HG03064 (cell line): ENCODE data around the gene DGKI.
"Not testable (repeated sequence)": the region's sequence is repeated elsewhere in the genome, so short reads cannot be mapped to it uniquely, and the experiment has no call there.

Source experiments
- ATAC-seq: cut with Tn5 transposase; IDR thresholded peaks from one replicate; pipeline ENCODE4 v1.9.1; 2021; ENCODE audit warnings: low read depth; ENCODE audit not compliant: unreplicated experiment

Gene DGKI

DNA sequence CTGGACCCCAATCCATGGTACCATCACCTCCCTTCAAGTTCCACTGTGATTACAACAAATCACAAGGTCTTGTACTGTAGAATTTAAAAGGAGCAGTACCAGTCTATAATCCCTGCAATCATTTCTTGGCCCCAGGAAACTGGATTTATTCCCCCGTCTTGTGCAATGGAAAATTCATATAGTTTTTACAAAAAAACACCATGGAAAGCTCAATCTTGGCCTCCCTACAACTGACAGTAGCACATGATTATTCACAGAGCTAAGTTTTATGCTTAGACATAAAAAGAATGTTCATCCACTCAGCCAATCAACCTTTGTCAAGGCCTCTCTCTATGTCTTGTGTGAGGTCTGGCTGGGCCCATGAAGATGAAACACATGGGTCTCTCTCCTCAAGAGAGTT lies 10.2 kb downstream of the DGKI start:
- no peak for ATAC-seq

DNA sequence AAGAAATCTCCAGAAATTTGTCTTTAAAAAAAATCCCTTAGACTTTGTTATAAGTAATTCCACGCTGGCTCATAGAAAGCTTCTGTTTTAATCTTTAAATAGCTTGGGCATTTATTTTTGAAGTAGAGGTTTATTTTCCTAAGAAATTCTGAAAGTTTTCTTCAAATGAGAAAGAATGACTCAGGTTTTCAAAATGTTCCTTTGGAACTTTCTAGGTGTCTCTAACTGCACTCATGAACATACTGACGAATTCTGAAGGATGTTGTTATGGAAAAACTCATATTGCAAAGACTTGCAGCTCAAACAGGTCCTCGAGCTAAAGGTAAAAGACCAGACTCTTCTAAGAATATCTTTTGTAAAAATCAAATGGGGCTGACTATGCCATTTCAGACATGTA lies 10.7 kb downstream of the DGKI start:
- no peak for ATAC-seq

DNA sequence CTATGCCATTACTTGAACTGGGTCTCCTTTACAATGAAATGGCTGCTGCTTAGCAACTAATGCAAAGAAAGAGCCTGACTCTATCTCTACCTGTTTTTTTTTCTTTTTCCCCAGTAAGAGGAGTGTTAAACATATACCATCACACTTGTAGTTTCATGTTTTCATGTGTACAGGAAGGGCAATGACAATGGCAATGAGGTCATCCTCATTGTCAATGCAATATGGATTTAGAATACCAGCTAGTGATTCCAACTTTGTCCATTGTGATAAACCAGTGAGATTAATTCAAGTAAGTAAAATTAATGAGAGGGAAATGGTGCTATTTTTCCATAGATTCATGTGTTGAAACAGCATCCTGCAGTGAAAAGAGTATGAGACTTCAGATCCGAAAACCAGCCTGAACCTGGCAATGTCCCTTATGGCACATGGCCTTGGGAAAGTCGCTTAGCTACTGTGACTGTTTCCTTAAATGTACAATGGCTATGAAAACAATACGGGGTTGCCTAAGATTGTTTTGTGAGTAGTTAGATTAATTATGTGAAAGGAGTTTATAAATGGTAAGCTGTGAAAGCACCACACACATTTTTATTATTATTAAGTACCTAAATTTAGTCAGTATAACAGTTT lies 11.2 kb downstream of the DGKI start:
- ATAC-seq = no peak

DNA sequence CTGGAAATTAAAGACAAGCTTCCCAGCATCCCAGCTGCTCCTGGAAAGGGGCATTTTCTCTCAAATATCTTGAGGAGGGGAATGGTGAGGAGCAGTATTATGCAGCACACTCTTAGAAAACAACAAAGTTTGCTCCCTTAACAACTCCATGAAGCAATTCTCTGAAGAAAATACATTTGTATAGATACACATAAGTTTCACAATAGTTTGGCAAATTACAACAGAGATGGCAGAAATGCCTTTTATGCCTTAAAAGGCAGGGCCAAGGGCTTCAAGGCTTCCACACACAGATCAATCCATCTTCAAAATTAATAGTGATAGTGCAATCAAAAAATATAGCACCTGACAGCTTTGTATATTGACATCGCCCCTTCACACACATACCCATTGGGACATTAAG lies 12.2 kb downstream of the DGKI start:
- no peak for ATAC-seq

DNA sequence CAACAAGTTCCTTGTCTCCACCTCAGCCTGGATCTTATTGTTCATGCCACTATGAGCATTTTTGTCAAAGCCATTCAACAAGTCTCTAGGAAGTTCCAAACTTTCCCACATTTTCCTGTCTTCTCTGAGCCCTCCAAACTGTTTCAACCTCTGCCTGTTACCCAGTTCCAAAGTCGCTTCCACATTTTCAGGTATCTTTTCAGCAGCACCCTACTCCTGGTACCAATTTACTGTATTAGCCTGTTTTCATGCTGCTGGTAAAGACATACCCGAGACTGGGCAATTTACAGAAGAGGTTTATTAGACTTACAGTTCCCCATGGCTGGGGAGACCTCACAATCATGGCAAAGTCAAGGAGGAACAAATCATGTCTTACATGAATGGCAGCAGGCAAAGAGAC lies 13.8 kb downstream of the DGKI start:
- ATAC-seq = not testable (repeated sequence)

DNA sequence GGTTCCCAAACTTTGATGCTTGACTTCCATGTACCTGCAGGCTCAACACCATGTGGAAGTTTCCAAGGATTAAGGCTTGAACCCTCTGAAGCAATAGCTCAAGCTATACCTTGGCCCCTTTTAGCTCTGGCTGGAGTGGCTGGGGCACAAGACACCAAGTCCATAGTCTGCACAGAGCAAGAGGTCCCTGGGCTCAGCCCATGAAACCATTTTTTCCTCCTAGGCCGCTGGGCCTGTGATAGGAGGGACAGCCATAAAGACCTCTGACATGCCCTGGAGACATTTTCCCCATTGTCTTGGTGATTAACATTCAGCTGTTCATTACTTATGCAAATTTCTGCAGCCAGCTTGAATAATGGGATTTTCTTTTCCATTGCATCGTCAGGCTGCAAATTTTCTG lies 14.4 kb downstream of the DGKI start:
- ATAC-seq = no peak

DNA sequence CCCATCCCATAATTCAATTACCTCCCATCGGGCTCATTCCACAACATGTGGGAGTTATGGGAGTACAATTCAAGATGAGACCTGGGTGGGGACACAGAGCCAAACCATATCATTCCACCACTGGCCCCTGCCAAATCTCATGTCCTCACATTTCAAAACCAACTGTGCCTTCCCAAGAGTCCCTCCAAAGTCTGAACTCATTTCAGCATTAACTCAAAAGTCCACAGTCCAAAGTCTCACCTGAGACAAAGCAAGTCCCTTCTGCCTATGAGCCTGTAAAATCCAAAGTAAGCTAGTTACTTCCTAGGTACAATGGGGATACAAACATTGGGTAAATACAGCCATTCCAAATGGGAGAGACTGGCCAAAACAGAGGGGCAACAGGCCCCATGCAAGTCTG lies 15.2 kb downstream of the DGKI start:
- not testable (repeated sequence) for ATAC-seq

DNA sequence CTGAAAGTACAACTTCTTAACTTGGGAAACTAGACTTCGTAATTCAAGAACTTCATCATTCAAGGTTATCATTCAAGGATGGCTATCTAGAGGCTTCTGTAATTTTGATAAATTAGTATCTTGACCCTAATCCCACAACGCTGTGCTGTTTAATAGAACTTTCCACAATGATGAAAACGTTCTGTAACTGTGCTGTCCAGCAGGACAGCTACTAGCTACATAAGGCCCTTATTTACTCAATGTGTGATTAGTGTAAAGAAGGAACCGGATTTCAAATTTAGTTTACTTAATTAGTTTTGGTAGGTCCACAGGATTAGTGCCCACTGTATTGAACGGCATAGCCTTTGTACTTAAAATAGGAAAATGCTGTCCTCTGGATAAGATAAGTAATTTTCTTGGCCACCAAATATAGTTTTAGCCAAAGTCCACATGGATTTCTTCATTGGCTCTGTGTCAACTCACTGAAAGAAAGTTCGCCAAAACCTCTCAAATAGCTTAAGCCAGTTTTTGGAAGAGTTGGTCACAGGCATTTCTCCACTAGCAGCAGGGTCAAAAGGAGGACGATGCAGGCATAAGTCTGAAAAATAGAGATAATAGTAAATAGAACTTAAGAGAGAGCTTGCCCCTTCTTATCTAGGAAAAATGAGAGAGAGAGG lies 17.3 kb downstream of the DGKI start:
- no peak for ATAC-seq

DNA sequence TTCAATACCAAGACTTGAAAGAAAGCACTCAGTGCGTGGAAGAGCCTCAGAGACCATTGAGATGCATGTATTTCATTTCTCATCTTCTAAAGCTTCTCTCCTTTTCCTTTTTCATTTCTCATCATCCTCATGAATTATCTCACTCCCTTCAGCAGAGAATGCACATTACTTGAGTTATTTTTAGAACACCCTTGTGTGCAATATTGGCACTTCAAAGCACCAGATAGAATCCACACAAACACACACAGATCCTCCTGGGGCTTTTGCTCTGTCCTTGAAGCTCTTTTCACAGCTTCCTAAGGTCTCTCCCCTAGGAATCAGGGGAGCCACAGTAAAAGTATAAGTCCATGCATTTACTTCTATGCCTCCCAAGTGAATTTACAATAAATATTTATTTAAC lies 18.3 kb downstream of the DGKI start:
- no peak for ATAC-seq

DNA sequence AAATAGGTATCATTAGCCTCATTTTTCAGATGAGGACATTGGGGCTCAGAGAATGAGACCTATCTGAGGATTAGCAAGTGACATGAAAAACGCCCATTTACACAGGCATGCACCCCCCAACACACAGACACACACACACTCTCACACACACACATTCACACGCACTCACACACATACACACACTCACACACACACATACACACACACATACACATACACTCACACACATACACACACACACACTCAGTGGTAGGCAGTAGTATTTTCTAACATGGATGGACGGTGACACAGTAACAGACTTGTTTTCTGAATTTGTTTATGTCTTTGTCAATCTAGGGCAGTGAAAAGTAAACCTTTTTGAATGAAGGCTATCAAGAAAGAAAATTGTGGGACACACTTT lies 21.3 kb downstream of the DGKI start:
- ATAC-seq = no peak

DNA sequence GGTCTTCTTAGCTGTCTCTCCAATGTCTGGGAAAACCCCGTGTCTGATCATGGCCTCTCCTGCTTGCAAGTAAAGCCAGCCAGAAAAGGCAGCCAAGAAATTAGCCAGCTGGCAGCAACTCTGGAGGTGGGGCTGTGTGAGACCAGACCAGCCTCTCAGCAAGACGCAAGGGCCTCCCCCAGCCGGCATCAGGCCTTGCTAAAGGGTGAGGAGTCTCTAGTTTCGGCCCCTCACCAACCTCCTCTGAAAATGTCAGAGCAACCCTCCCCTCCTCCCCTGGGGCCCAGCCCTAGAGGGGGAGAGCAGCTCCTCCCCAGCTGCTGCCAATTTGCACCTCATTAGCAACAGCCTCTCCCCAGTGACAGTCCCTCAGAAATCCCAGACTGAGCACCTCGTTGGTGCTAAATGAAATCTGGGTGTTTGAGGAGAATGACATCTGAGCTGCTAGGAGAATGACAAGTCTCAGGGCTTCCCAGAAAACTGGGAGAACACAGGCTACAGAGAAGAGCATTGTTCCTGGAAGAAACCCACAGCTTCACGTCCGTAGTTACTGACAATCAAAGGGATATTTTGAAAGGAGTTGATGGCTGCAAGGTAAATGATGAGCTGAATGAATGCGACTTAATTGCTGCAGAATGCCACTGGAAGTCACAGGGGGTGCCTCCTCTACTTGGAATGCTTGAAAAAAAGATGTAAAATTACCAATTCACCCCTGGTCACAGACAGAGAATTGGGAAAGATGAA lies 25.9 kb downstream of the DGKI start:
- no peak for ATAC-seq

DNA sequence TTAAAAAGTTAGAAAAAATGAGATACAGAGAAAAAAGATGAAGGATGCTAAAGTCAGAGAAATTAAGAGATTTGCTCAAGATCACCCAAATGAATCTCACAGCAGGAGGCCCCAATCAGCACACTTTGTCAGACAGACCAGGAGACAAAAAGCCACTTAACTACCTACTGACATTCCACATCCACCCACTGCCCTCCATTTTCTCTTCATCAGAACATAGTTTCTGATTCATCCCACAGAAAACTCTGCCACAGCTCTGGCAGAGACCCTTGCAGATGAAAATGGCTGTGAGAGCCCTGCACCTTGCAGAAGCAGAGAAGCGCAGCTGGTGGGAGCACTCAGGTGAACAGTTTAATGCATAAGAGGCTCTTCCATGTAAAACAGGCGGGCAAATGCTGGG lies 26.6 kb downstream of the DGKI start:
- ATAC-seq = no peak

DNA sequence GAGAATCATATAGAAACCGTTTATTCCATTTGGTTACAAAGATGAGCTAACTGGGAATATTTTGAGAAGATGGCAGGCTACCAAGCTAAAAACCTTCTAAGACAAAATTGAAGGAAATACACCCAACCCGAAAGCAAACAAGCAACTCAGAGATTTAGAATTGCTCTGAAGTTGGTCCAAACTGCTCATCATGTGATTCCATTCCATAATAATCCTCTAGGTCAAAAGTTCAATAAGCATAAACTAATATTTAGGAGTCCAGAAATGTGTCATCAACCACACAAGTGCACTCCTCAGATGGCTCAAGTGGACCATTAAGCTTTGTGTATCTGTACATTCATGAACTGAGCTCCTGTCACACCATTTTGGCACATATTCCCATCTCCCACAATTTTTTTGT lies 28.7 kb downstream of the DGKI start:
- ATAC-seq = no peak

DNA sequence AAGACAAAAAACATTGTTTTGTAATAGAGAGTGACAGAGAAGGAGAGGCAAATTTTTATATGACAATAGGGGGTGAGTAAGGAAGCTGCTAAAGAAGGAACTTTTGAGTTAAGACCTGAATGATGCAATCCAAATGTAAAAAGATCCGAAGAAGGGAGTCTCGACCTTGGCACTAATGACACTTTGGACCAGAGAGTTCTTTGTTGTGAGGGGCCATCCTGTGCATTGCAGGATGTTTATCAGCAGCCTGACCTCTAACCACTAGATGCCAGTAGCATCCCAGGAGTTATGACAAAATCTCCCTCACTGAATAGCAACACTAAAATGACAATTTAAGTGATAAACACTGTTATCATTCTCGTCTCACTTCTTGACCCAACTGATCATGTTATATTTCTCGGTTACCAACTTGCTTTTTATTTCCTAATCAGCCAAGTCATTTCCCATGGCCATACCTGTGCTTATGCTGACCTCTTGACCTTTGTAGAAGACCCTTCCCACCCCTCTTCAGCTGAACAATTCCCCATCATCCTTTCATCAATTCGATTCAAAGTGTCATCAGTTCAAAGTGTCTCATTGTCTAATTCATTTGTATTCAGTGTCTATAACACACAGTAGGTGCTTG lies 30.0 kb downstream of the DGKI start:
- no peak for ATAC-seq

DNA sequence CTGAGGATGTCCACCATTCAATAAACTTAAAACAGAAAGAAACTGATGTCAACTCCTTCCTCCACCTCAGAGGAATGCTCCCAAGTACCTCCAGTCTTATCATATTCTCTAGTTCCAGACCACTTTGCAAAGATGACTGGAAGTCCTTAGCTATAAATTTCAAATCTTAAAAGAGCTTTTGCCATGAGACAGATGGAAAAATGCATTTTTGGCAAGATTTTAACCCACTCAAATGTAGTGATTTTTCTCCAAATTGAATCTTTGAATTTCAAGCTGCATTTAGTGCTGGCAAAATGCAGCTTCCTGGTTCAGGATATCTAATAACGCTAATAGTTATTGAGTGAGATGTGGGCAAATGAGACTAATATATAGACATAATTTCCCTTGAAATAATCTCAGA lies 33.2 kb downstream of the DGKI start:
- no peak for ATAC-seq

DNA sequence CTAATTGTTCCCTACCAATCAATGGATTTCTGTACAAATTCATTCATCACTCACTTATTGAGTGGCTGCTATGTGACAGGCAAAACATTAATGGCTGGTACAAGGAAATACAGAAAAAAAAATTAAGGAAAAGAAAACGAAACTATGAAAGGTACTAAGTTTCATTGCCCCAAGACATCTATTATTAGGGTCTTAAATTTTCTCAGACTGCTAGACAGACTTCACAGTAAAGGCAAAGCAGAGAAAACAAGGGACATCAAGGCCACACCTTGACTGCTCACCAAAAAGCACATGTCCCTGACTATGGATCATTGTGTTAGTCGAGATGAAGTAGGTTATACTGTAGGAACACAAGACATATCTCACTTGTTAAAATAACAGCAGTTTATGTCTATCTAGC lies 36.5 kb downstream of the DGKI start:
- ATAC-seq = no peak

DNA sequence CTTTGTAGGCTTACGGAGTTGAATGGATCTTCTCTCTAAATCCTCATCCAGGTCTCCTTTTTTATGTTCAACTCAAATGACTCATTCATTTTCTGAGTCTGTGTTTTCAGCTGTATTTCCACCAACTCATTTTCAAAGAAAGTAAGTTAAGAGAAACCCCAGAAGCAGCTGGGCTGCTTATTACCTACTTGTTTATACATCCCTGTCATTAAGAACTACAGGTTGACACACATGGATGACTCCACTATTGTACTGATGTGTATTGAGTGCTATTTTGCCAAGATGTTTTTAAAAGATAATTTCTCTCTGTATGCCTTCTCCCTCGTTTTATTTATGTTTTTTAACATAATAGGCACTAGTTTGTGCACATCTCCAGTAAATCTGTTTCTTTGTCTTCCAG lies 41.9 kb downstream of the DGKI start:
- no peak for ATAC-seq

DNA sequence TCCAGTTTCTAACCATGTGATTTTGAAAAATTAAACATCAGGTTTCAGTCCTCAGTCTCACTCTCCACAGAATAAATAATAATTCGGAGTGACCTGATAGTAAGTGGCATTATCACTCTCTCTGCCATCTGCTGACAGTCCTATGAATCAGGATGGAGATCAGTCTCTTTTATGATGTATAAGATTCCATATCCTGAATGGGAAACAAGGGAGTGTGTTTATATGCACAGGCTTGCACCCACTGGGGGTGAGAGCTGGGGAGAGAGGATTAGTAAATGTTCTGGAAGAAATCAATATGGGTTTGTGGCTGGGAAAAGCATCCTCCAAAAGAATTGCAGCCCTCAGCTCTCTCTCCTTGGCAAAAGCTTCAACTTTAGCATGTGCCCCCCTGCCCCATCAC lies 45.3 kb downstream of the DGKI start:
- ATAC-seq = no peak

DNA sequence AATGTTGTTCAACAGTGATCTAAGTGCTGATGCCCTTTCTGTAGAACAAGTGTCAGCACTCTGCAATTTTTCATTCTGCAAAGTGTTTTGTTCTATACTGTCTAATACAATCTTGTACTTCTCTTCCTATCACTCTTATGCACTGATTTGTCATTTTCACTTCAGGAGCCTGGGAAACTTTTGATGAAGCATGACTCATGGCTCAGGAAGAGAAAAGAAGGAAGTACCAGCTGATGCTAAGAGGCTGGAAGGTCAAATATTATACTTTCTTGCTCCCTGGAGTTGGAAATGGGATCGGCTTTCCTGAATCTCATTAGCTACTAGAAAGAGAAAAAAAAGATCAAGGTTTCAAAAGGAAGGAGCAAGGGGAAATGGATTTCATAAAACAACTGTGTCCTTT lies 45.8 kb downstream of the DGKI start:
- no peak for ATAC-seq

DNA sequence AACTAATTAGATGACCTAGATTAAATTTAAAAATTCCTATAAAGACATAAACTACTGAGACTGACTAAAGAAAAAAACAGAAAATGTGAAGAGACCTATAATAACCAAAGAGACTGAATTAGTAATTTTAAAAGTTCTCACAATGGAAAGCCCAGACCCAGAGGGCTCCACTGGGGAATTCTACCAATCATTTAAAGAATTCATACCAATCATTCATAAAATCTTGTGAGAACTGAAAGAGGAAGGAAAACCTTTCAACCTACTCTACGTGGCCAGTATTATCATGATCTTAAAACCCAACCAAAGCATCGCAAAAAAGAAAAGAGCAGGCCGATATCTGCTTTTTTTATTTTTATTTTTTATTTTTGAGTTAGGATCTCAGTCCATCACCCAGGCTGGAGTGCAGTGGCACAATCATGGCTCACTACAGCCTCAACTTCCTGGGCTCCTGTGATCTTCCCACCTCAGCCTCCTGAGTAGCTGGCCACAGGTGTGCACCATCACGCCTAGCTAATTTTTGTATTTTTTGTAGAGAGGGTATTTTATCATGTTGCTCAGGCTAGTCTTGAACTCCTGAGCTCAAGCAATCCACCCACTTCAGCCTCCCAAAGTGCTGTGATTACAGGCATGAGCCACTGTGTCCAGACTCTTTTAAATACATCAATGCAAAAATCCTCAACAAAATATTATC lies 48.6 kb downstream of the DGKI start:
- ATAC-seq = peak; percentile 96

DNA sequence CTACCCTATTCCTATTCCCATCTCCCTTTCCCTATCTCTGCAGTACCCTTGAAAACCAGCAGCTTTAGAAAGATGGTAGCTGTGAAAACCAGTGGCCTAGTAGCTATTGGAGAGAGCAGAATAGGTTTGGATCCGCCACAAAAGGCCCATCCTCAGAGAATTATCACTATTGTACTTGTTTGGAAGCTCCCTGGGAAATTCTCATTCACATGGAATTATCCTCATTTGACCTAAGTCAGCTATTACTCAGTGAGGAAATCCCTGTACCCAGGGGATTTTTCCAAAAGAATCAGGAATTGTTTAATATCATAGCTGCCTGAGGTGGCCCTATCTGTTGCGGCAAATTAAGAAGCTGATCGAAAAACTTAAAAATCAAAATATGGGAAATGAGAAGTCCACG lies 51.6 kb downstream of the DGKI start:
- ATAC-seq = no peak
